Trophoblast cell (in vitro differentiated cells and primary cell): ENCODE data around the gene CARS1.
A peak's percentile ranks its signal among the peaks of the same experiment; 100 is the strongest.

Source experiments
- DNase-seq, 2 donors: peaks; one replicate each; pipeline ENCODE4 v3.0.0-alpha.2; 2016
- H2AFZ ChIP-seq: 2 replicates; pipeline ENCODE4 v1.6.1; 2013; ENCODE audit warnings: low read length, moderate library complexity, mild to moderate bottlenecking; ENCODE audit not compliant: insufficient read depth, poor library complexity
- H2AK5ac ChIP-seq: 2 replicates; pipeline ENCODE4 v1.6.1; 2013; ENCODE audit warnings: mild to moderate bottlenecking, low read length
- H2BK120ac ChIP-seq: 2 replicates; pipeline ENCODE4 v1.6.1; 2013; ENCODE audit warnings: low read length, mild to moderate bottlenecking, moderate library complexity; ENCODE audit not compliant: insufficient read depth, poor library complexity
- H2BK12ac ChIP-seq: 2 replicates; pipeline ENCODE4 v1.6.1; 2013; ENCODE audit warnings: mild to moderate bottlenecking, low read length, moderate library complexity
- H2BK5ac ChIP-seq: 2 replicates; pipeline ENCODE4 v1.6.1; 2013; ENCODE audit warnings: low read length, low read depth, moderate library complexity, mild to moderate bottlenecking; ENCODE audit not compliant: poor library complexity
- H3K14ac ChIP-seq: 2 replicates; pipeline ENCODE4 v1.6.1; 2013; ENCODE audit warnings: mild to moderate bottlenecking, low read length
- H3K18ac ChIP-seq: 2 replicates; pipeline ENCODE4 v1.6.1; 2013; ENCODE audit warnings: mild to moderate bottlenecking, low read length
- H3K23ac ChIP-seq: 2 replicates; pipeline ENCODE4 v1.6.1; 2013; ENCODE audit warnings: low read length
- H3K27ac ChIP-seq: 2 replicates; pipeline ENCODE4 v1.5.1; 2013; ENCODE audit warnings: low read depth, mild to moderate bottlenecking, inconsistent platforms, low read length, moderate library complexity
- H3K27me3 ChIP-seq: 2 replicates; pipeline ENCODE4 v1.6.1; 2013; ENCODE audit warnings: inconsistent platforms, mild to moderate bottlenecking, low read length, moderate library complexity; ENCODE audit not compliant: insufficient read depth
- H3K36me3 ChIP-seq, 2 experiments: 1 replicate in 1 of 2; 2 replicates in 1 of 2; pipeline ENCODE4 v1.6.1; 2013; ENCODE audit warnings: low read length in 2 of 2, mild to moderate bottlenecking in 2 of 2, moderate library complexity in 1 of 2; ENCODE audit not compliant: insufficient read depth in 2 of 2, control insufficient read depth in 1 of 2
- H3K4ac ChIP-seq: 2 replicates; pipeline ENCODE4 v1.6.1; 2013; ENCODE audit warnings: low read depth, mild to moderate bottlenecking, low read length, moderate library complexity
- H3K4me1 ChIP-seq, 2 experiments: 1 replicate in 1 of 2; 2 replicates in 1 of 2; pipeline ENCODE4 v1.6.1; 2013; ENCODE audit warnings: low read length in 2 of 2, mild to moderate bottlenecking in 2 of 2, moderate library complexity in 1 of 2; ENCODE audit not compliant: insufficient read depth in 2 of 2, control insufficient read depth in 1 of 2
- H3K4me2 ChIP-seq: 2 replicates; pipeline ENCODE4 v1.6.1; 2013; ENCODE audit warnings: inconsistent platforms, mild to moderate bottlenecking, low read length, moderate library complexity
- H3K4me3 ChIP-seq: 2 replicates; pipeline ENCODE4 v1.5.1; 2013; ENCODE audit warnings: mild to moderate bottlenecking, low read depth, low read length, inconsistent platforms
- H3K79me1 ChIP-seq: one replicate; pipeline ENCODE4 v1.6.1; 2013; ENCODE audit warnings: low read length
- H3K79me2 ChIP-seq: 2 replicates; pipeline ENCODE4 v1.6.1; 2013; ENCODE audit warnings: low read length, mild to moderate bottlenecking; ENCODE audit not compliant: control insufficient read depth, insufficient read depth, poor library complexity
- H3K9ac ChIP-seq: 2 replicates; pipeline ENCODE4 v1.6.1; 2013; ENCODE audit warnings: mild to moderate bottlenecking, low read length
- H3K9me3 ChIP-seq: 2 replicates; pipeline ENCODE4 v1.6.1; 2013; ENCODE audit warnings: low read depth, mild to moderate bottlenecking, control low read depth, inconsistent platforms, low read length; ENCODE audit not compliant: insufficient read depth
- H4K12ac ChIP-seq: 2 replicates; pipeline ENCODE4 v1.6.1; 2013; ENCODE audit warnings: low read depth, mild to moderate bottlenecking, low read length, moderate library complexity
- H4K8ac ChIP-seq: 2 replicates; pipeline ENCODE4 v1.6.1; 2013; ENCODE audit warnings: low read depth, mild to moderate bottlenecking, low read length, moderate library complexity
- H4K91ac ChIP-seq: one replicate; pipeline ENCODE4 v1.6.1; 2013; ENCODE audit warnings: low read depth, mild to moderate bottlenecking, low read length, moderate library complexity
- WGBS: extraction: QIAGEN DNeasy Blood & Tissue Kit; methylation state at CpG from one replicate; pipeline ENCODE4 v1.1.7; 2013; ENCODE audit warnings: missing lambda C conversion rate; ENCODE audit not compliant: insufficient read length, insufficient coverage; ENCODE audit errors: extremely low coverage; 5-methylcytosine and 5-hydroxymethylcytosine counted together

The CARS1 gene

GRCh38 chr11:2975594-2975993 is 81.6 kb downstream of the CARS1 start:
- H2AK5ac ChIP-seq = no peak overlapping the region
- no peak overlapping the region for H3K4me3 ChIP-seq
- no peak overlapping the region for H3K23ac ChIP-seq
- H3K9ac ChIP-seq = no peak overlapping the region
- no peak overlapping the region for H4K12ac ChIP-seq
- no peak overlapping the region for H3K14ac ChIP-seq
- H4K8ac ChIP-seq = no peak overlapping the region
- no peaks in the 10 kb centered on the region for H3K79me1 ChIP-seq
- H3K27ac ChIP-seq = no peak overlapping the region
- no peak overlapping the region for H3K4me2 ChIP-seq
- H2BK120ac ChIP-seq = no peak overlapping the region
- H2BK5ac ChIP-seq = no peak overlapping the region
- no peaks in the 10 kb centered on the region for H3K4me1 ChIP-seq
- H3K27me3 ChIP-seq = no peaks in the 10 kb centered on the region
- no peak overlapping the region for H3K4ac ChIP-seq
- H3K18ac ChIP-seq = no peak overlapping the region
- no peak overlapping the region for H2AFZ ChIP-seq
- peaks cover 22 to 59% of the 10 kb centered on the region in 2 experiments for H3K36me3 ChIP-seq
- H4K91ac ChIP-seq = no peak overlapping the region
- no peak overlapping the region for H2BK12ac ChIP-seq
- peak; percentile 53 to 66 for DNase-seq
- no CpG with 5 or more reads among the region's 4 CpGs for WGBS
- peaks cover 1% of the 10 kb centered on the region for H3K79me2 ChIP-seq
- no peaks in the 10 kb centered on the region for H3K9me3 ChIP-seq

GRCh38 chr11:2974272-2974671 is 83.0 kb downstream of the CARS1 start:
- no peaks in the 10 kb centered on the region for H3K27me3 ChIP-seq
- no peak overlapping the region for H3K23ac ChIP-seq
- peaks cover 29 to 70% of the 10 kb centered on the region in 2 experiments for H3K36me3 ChIP-seq
- H2BK120ac ChIP-seq = no peak overlapping the region
- H2BK5ac ChIP-seq = no peak overlapping the region
- no peak for DNase-seq
- no peak overlapping the region for H4K91ac ChIP-seq
- no peak overlapping the region for H2AK5ac ChIP-seq
- no peaks in the 10 kb centered on the region for H3K4me1 ChIP-seq
- no CpG with 5 or more reads among the region's 3 CpGs for WGBS
- H3K79me1 ChIP-seq = no peaks in the 10 kb centered on the region
- no peak overlapping the region for H2AFZ ChIP-seq
- H3K14ac ChIP-seq = no peak overlapping the region
- no peak overlapping the region for H4K8ac ChIP-seq
- H3K9ac ChIP-seq = no peak overlapping the region
- no peak overlapping the region for H3K27ac ChIP-seq
- no peak overlapping the region for H4K12ac ChIP-seq
- no peak overlapping the region for H3K4me3 ChIP-seq
- no peak overlapping the region for H2BK12ac ChIP-seq
- H3K9me3 ChIP-seq = no peaks in the 10 kb centered on the region
- no peaks in the 10 kb centered on the region for H3K79me2 ChIP-seq
- peak overlapping the region; percentile 6 for H3K4ac ChIP-seq
- no peak overlapping the region for H3K4me2 ChIP-seq
- H3K18ac ChIP-seq = no peak overlapping the region

GRCh38 chr11:2968341-2968900 is 88.8 kb downstream of the CARS1 start:
- no peak overlapping the region for H2AK5ac ChIP-seq
- no peak overlapping the region for H3K14ac ChIP-seq
- H2BK12ac ChIP-seq = no peak overlapping the region
- peaks cover 45 to 77% of the 10 kb centered on the region in 2 experiments for H3K36me3 ChIP-seq
- no peak overlapping the region for H3K23ac ChIP-seq
- no peaks in the 10 kb centered on the region for H3K9me3 ChIP-seq
- no peak overlapping the region for H4K91ac ChIP-seq
- no peak overlapping the region for H3K9ac ChIP-seq
- H3K4me2 ChIP-seq = no peak overlapping the region
- no peak overlapping the region for H2AFZ ChIP-seq
- no peak overlapping the region for H3K18ac ChIP-seq
- H3K27ac ChIP-seq = no peak overlapping the region
- WGBS = no CpG with 5 or more reads among the region's 6 CpGs
- no peak overlapping the region for H3K4me3 ChIP-seq
- no peak overlapping the region for H2BK5ac ChIP-seq
- no peaks in the 10 kb centered on the region for H3K79me1 ChIP-seq
- no peak overlapping the region for H2BK120ac ChIP-seq
- no peak overlapping the region for H4K8ac ChIP-seq
- no peaks in the 10 kb centered on the region for H3K27me3 ChIP-seq
- no peak for DNase-seq
- H3K4ac ChIP-seq = no peak overlapping the region
- H3K79me2 ChIP-seq = no peaks in the 10 kb centered on the region
- no peaks in the 10 kb centered on the region for H3K4me1 ChIP-seq
- H4K12ac ChIP-seq = no peak overlapping the region

GRCh38 chr11:2964782-2965181 is 92.4 kb downstream of the CARS1 start:
- no peak for DNase-seq
- H3K79me2 ChIP-seq = no peaks in the 10 kb centered on the region
- H3K27me3 ChIP-seq = no peaks in the 10 kb centered on the region
- no peaks in the 10 kb centered on the region for H3K79me1 ChIP-seq
- H3K23ac ChIP-seq = no peak overlapping the region
- no peak overlapping the region for H4K91ac ChIP-seq
- H2BK5ac ChIP-seq = no peak overlapping the region
- no peak overlapping the region for H2AFZ ChIP-seq
- H3K4ac ChIP-seq = no peak overlapping the region
- no peak overlapping the region for H2BK12ac ChIP-seq
- no peak overlapping the region for H3K18ac ChIP-seq
- H4K8ac ChIP-seq = no peak overlapping the region
- H3K4me2 ChIP-seq = no peak overlapping the region
- no peak overlapping the region for H2BK120ac ChIP-seq
- peaks cover 49 to 76% of the 10 kb centered on the region in 2 experiments for H3K36me3 ChIP-seq
- H3K9ac ChIP-seq = no peak overlapping the region
- no peak overlapping the region for H3K14ac ChIP-seq
- no peak overlapping the region for H3K27ac ChIP-seq
- no peak overlapping the region for H2AK5ac ChIP-seq
- no peaks in the 10 kb centered on the region for H3K4me1 ChIP-seq
- H3K4me3 ChIP-seq = no peak overlapping the region
- H4K12ac ChIP-seq = no peak overlapping the region
- no peaks in the 10 kb centered on the region for H3K9me3 ChIP-seq
- no CpG with 5 or more reads among the region's 4 CpGs for WGBS
